Endothelial cell of coronary artery (primary cell): Measurements from ENCODE around the gene ADORA2B. TPM values are rescaled to one million over a fixed set of nuclear protein-coding genes. Genes with fewer than 3 reads are reported as not detected.

Experiments used
- total RNA-seq: library from RNA; depleted of rRNA; stranded (reverse); fragments of >200 nt; gene quantifications from 2 replicates; pipeline ENCODE4 v1.2.3, GENCODE V29; 2014

ADORA2B gene
- 6.7 and 12.5 TPM in 2 replicates for total RNA-seq

DNA sequence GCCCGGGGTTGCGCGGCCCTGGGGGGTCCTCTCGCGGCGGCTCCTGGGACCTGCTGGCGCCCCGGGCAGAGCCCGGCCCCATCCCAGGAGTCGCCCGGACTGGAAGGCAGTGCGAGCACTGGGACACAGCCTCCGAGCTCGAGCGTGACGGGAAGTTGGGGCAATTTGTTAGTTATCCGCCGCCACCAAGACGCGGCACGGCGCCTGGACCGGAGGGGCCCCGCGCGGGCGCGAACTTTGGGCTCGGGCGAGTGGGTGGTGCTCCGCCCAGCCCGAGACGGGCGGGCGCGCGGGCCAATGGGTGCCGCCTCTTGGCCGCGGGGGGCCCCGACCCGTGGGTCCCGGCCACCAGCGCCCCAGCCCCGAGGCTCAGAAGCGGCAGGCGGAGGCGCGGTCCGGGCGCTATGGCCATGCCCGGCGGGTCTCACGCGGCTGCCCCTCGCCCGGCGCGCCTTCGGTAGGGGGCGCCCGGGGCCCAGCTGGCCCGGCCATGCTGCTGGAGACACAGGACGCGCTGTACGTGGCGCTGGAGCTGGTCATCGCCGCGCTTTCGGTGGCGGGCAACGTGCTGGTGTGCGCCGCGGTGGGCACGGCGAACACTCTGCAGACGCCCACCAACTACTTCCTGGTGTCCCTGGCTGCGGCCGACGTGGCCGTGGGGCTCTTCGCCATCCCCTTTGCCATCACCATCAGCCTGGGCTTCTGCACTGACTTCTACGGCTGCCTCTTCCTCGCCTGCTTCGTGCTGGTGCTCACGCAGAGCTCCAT, at the start of gene ADORA2B:
TSS of gene ADORA2B (plus strand) at position 372 of the 768 bp plus-strand sequence. CDS start at position 491, 119 bp downstream.

GRCh38 chr17:15999141-15999973, 54.4 kb downstream of the ADORA2B start, which contains the start of the genes TTC19 and ZSWIM7:
TTC19 (plus strand) TSS chr17:15999824; CDS start chr17:15999849, 25 bp downstream.
ZSWIM7 (minus strand) TSS chr17:15999704; CDS start chr17:15999594, 110 bp downstream.

Other genes starting within 250 kb of the ADORA2B start
- 31.9 and 36.7 TPM in 2 replicates for gene ZNF286A, start 245.4 kb upstream of the ADORA2B start, total RNA-seq
- gene TBC1D26, start 212.8 kb upstream of the ADORA2B start, total RNA-seq, result 0.19 TPM in 1 of 2 replicates, not detected in the other
- gene ZSWIM7, start 54.6 kb downstream of the ADORA2B start, total RNA-seq, result 13.7 and 16.4 TPM in 2 replicates
- gene TTC19, start 54.7 kb downstream of the ADORA2B start, total RNA-seq, result 30.1 and 40.4 TPM in 2 replicates